Tibial nerve (tissue), 4 donors: Measurements from ENCODE around the gene TMIGD2. TPM values are rescaled to one million over a fixed set of nuclear protein-coding genes. Genes with fewer than 3 reads are reported as not detected.
"Not testable (repeated sequence)": the region's sequence is repeated elsewhere in the genome, so short reads cannot be mapped to it uniquely, and the experiment has no call there.

Source experiments
- DNase-seq, 2 donors: peaks; one replicate each; pipeline ENCODE4 v3.0.0-alpha.2; 2019; ENCODE audit warnings: low spot score in 2 of 2
- H3K27ac ChIP-seq, 4 donors: fragments of 200-600 bp; sonication (generic) in 3 of 4; one replicate each; pipeline ENCODE4 v1.5.1; 2017 to 2019; ENCODE audit warnings: mild to moderate bottlenecking in 1 of 4
- H3K27me3 ChIP-seq, 2 donors: fragments of 200-600 bp; sonication (generic) in 1 of 2; one replicate each; pipeline versions ENCODE4 v1.5.1 to v1.6.0; 2017 to 2019
- H3K36me3 ChIP-seq, 3 donors: fragments of 200-600 bp; sonication (generic); one replicate each; pipeline ENCODE4 v1.5.1; 2018 to 2019
- H3K4me1 ChIP-seq, 4 donors: fragments of 200-600 bp; sonication (generic) in 3 of 4; one replicate each; pipeline ENCODE4 v1.5.1; 2017 to 2019
- H3K4me3 ChIP-seq, 4 donors: fragments of 200-600 bp; sonication (generic) in 3 of 4; one replicate each; pipeline ENCODE4 v1.5.1; 2017 to 2019; ENCODE audit warnings: mild to moderate bottlenecking in 1 of 4, moderate library complexity in 1 of 4
- H3K9me3 ChIP-seq, 4 donors: fragments of 200-600 bp; sonication (generic) in 3 of 4; one replicate each; pipeline ENCODE4 v1.5.1; 2017 to 2019
- CTCF ChIP-seq, 5 experiments: fragments of 200-600 bp in 3 of 5; fragments of 450-650 bp in 2 of 5; sonication (generic) in 3 of 5; IDR thresholded peaks; one replicate each; pipeline ENCODE4 v1.5.1; 2016 to 2019; ENCODE audit warnings: antibody characterized with exemption in 5 of 5, mild to moderate bottlenecking in 3 of 5, moderate library complexity in 2 of 5
- EP300 ChIP-seq, 2 donors: sonication (generic); formaldehyde crosslinking; IDR thresholded peaks; one replicate each; pipeline ENCODE4 v1.6.1; 2017; ENCODE audit warnings: antibody characterized with exemption in 2 of 2, mild to moderate bottlenecking in 1 of 2
- POLR2A ChIP-seq, 2 donors: fragments of 450-650 bp; IDR thresholded peaks; one replicate each; pipeline ENCODE4 v1.6.1; 2017; ENCODE audit warnings: antibody characterized with exemption in 2 of 2, mild to moderate bottlenecking in 2 of 2, moderate library complexity in 2 of 2
- WGBS, 2 donors: methylation state at CpG; one replicate each; pipeline ENCODE4 v1.1.5; 2018; 5-methylcytosine and 5-hydroxymethylcytosine counted together
- total RNA-seq, 4 donors: library from RNA; depleted of rRNA; stranded (reverse); fragments of >200 nt; gene quantifications; one replicate each; pipeline ENCODE4 v1.1.0, GENCODE V29; 2016

Gene TMIGD2, protein sequence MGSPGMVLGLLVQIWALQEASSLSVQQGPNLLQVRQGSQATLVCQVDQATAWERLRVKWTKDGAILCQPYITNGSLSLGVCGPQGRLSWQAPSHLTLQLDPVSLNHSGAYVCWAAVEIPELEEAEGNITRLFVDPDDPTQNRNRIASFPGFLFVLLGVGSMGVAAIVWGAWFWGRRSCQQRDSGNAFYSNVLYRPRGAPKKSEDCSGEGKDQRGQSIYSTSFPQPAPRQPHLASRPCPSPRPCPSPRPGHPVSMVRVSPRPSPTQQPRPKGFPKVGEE
- 1 to 10 TPM in 2 of 4 donors, under 1 TPM in 1, not detected in 1; 0.60 to 7.9 (median 1.2) TPM for total RNA-seq

DNA sequence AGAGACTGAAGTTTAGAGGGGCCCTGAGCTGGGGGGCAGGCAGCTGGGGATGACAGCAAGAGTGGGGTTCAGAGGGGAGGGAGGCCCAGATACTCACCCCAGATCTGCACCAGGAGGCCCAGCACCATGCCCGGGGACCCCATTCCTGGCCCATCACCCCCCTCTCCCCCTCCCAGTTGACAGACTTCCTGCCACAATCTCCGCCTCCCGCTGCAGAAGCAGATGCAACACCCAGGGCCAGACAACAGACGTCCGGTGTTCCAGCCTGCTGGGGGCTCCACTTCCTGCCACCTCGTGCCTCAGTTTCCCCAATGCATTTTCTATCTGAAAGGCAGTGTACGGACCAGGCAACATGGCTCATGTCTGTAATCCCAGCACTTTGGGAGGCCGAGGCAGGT, at the start of gene TMIGD2:
TMIGD2 (minus strand) TSS at position 147 of the 398 bp plus-strand sequence; CDS start at position 143, 4 bp downstream.
- H3K27me3 ChIP-seq, result peaks cover 0 to 33% of the 10 kb centered on the region in 2 donors
- H3K4me1 ChIP-seq, result peaks cover 0 to 9% (median 0%) of the 10 kb centered on the region in 4 donors
- no peaks in the 10 kb centered on the region for H3K9me3 ChIP-seq
- TF ChIP-seq CTCF (IDR thresholded peaks at IDR 0.05) (no peak), EP300 (IDR thresholded peaks at IDR 0.05) (no peak), POLR2A (IDR thresholded peaks at IDR 0.05) (no peak)
- DNase-seq, result no peak
- WGBS, 2 donors, result 56 to 60% methylated on average over 8 of the region's 8 CpGs
- no peak within 1 kb of the TSS for H3K4me3 ChIP-seq
- no peak within 1 kb of the TSS for H3K27ac ChIP-seq
- no peaks in the 10 kb centered on the region for H3K36me3 ChIP-seq

DNA sequence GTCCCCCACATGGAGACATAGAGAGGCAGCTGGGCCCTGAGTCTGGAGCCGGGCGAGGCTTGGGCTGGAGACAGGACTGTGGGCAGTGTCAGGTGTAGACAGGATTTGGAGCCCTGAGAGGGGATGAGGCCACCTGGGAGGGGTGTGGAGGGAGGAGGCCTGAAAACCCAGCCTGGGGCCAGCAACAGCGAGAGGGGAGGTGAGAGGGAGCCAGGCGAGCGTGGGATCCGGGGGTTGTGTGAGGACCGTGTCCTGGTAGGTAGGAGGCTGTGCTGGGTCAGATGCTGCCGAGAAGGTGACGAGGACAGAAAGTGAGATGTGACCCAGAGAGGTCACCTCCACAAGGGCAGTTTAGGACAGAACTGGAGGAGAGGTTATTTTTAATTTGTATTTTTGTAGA, 48.5 kb upstream of the TMIGD2 start:
- Histone ChIP-seq H3K4me3 (no peak overlapping the region), H3K27me3 (no peaks in the 10 kb centered on the region), H3K36me3 (peaks cover 0 to 59% (median 0%) of the 10 kb centered on the region in 3 donors), H3K27ac (no peak overlapping the region), H3K4me1 (no peaks in the 10 kb centered on the region), H3K9me3 (no peaks in the 10 kb centered on the region)
- 96% methylated on average over 9 of the region's 9 CpGs for WGBS, 2 donors
- no peak for DNase-seq
- TF ChIP-seq POLR2A (IDR thresholded peaks at IDR 0.05) (no peak), CTCF (IDR thresholded peaks at IDR 0.05) (no peak), EP300 (IDR thresholded peaks at IDR 0.05) (no peak)

DNA sequence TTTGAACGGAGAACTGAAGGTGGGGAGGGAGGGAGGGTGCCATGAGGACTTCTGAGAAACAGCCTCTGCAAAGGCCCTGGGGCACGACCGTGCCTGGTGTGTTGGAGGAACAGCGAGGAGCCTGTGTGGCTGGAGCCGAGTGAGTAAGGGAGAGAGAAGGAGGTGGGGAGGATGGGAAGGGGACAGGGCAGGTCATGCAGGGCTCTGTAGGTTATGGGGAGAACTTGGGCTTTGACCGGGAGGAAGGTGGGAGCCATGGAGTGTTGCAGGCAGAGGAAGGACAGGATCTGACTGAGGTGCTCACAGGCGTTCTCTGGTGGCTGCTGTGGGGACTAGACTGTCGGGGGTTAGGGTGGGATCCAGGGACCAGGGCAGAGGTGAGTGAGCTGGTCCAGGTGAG, 47.9 kb upstream of the TMIGD2 start:
- Histone ChIP-seq H3K27ac (no peak overlapping the region), H3K4me1 (no peaks in the 10 kb centered on the region), H3K27me3 (no peaks in the 10 kb centered on the region), H3K4me3 (no peak overlapping the region), H3K9me3 (no peaks in the 10 kb centered on the region), H3K36me3 (peaks cover 0 to 55% (median 0%) of the 10 kb centered on the region in 3 donors)
- TF ChIP-seq CTCF (IDR thresholded peaks at IDR 0.05) (no peak), EP300 (IDR thresholded peaks at IDR 0.05) (no peak), POLR2A (IDR thresholded peaks at IDR 0.05) (no peak)
- 81 to 91% methylated on average over 8 of the region's 8 CpGs for WGBS, 2 donors
- DNase-seq, result no peak

DNA sequence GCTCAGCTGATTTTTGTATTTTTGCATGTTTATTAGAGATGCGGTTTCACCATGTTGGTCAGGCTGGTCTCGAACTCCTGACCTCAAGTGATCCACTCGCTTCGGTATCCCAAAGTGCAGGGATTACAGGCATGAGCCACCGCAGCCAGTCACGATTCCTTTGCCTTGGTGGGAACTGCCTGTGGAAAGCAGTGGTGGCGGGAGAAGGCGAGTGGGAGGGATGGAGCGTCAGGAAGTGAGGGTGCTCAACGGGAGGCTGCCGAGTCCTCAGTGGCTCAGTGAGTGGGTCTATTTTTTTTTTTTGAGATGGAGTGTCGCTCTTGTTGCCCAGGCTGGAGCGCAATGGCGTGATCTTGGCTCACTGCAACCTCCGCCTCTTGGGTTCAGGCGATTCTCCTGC, 47.0 kb upstream of the TMIGD2 start:
- not testable (repeated sequence) for H3K27me3 ChIP-seq, H3K9me3 ChIP-seq, H3K4me3 ChIP-seq, H3K4me1 ChIP-seq, H3K27ac ChIP-seq, DNase-seq
- H3K36me3 ChIP-seq, result peaks cover 0 to 46% (median 0%) of the 10 kb centered on the region in 3 donors
- whole genome bisulfite sequencing, 2 donors, result 91 to 92% methylated on average over 16 of the region's 16 CpGs

GRCh38 chr19:4347521-4347920, 45.3 kb upstream of the TMIGD2 start:
- H3K27me3 ChIP-seq, result no peaks in the 10 kb centered on the region
- no peak overlapping the region for H3K27ac ChIP-seq
- no peaks in the 10 kb centered on the region for H3K9me3 ChIP-seq
- peaks cover 0 to 41% (median 0%) of the 10 kb centered on the region in 3 donors for H3K36me3 ChIP-seq
- no peak for DNase-seq
- H3K4me3 ChIP-seq, result no peak overlapping the region
- H3K4me1 ChIP-seq, result peaks cover 0 to 7% (median 6%) of the 10 kb centered on the region in 4 donors
- 69 to 70% methylated on average over 6 of the region's 6 CpGs for WGBS, 2 donors
- no peak for TF ChIP-seq CTCF (IDR thresholded peaks at IDR 0.05)
- no peak for TF ChIP-seq EP300 (IDR thresholded peaks at IDR 0.05)
- no peak for TF ChIP-seq POLR2A (IDR thresholded peaks at IDR 0.05)
